Fibroblast of villous mesenchyme (primary cell): ENCODE measurements around the gene FFAR4. TPM values are rescaled to one million over a fixed set of nuclear protein-coding genes. Genes with fewer than 3 reads are reported as not detected.
"Not testable (repeated sequence)": the region's sequence is repeated elsewhere in the genome, so short reads cannot be mapped to it uniquely, and the experiment has no call there.

Experiments
- DNase-seq: peaks from one replicate; pipeline ENCODE4 v3.0.0-alpha.2; 2010; ENCODE audit warnings: low read depth
- H3K4me3 ChIP-seq: 2 replicates; pipeline ENCODE4 v1.5.1; 2011; ENCODE audit warnings: low read depth, mild to moderate bottlenecking, low read length
- CTCF ChIP-seq: IDR thresholded peaks from 2 replicates; pipeline ENCODE4 v1.5.1; 2012; ENCODE audit warnings: low read depth, mild to moderate bottlenecking, low read length; ENCODE audit not compliant: insufficient read depth
- total RNA-seq: library from RNA; depleted of rRNA; stranded (reverse); fragments of >200 nt; gene quantifications from 2 replicates; pipeline ENCODE4 v1.2.3, GENCODE V29; 2012

FFAR4 gene
- not detected in 2 replicates for total RNA-seq

DNA sequence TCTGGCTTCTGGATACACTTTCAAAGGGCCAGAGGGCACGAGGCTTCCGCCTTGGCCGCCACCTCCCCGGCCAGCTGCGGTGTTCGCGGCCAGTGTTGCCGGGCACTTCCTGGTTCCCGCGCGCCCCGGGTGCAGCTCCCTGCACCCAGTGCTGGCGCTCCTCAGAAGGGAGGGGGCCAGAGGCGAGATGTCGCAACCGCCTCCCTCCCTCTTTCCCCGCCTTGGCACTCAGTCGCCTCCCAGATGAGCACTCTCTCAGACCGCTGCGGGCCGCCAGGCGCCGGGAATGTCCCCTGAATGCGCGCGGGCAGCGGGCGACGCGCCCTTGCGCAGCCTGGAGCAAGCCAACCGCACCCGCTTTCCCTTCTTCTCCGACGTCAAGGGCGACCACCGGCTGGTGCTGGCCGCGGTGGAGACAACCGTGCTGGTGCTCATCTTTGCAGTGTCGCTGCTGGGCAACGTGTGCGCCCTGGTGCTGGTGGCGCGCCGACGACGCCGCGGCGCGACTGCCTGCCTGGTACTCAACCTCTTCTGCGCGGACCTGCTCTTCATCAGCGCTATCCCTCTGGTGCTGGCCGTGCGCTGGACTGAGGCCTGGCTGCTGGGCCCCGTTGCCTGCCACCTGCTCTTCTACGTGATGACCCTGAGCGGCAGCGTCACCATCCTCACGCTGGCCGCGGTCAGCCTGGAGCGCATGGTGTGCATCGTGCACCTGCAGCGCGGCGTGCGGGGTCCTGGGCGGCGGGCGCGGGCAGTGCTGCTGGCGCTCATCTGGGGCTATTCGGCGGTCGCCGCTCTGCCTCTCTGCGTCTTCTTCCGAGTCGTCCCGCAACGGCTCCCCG is at the start of gene FFAR4:
Gene FFAR4 (plus strand): TSS at position 231 of the 842 bp plus-strand sequence. CDS start 56 bp downstream, at position 287.
- no peak within 1 kb of the TSS for H3K4me3 ChIP-seq
- DNase-seq, result peak; percentile 14
- no peak for TF ChIP-seq CTCF

- no peak for DNase-seq
- no peak overlapping the region for H3K4me3 ChIP-seq
- no peak for TF ChIP-seq CTCF
Measured at GRCh38 chr10:93518531-93518930, 47.9 kb upstream of the FFAR4 start.

GRCh38 chr10:93535293-93535692 is 31.2 kb upstream of the FFAR4 start:
- no peak for TF ChIP-seq CTCF
- no peak overlapping the region for H3K4me3 ChIP-seq
- no peak for DNase-seq

DNA sequence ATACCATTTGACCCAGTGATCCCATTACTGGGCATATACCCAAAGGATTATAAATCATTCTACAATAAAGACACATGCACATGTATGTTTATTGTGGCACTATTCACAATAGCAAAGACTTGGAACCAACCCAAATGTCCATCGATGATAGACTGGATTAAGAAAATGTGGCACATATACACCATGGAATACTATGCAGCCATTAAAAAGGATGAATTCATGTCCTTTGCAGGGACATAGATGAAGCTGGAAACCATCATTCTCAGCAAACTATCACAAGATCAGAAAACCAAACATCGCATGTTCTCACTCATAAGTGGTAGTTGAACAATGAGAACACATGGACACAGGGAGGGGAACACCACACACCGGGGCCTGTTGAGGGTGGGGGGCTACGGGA is 25.6 kb upstream of the FFAR4 start:
- not testable (repeated sequence) for DNase-seq, H3K4me3 ChIP-seq

- TF ChIP-seq CTCF, result peak; percentile 95
- peak overlapping the region; percentile 36 for H3K4me3 ChIP-seq
Measured at GRCh38 chr10:93541402-93542357, 24.8 kb upstream of the FFAR4 start.

DNA sequence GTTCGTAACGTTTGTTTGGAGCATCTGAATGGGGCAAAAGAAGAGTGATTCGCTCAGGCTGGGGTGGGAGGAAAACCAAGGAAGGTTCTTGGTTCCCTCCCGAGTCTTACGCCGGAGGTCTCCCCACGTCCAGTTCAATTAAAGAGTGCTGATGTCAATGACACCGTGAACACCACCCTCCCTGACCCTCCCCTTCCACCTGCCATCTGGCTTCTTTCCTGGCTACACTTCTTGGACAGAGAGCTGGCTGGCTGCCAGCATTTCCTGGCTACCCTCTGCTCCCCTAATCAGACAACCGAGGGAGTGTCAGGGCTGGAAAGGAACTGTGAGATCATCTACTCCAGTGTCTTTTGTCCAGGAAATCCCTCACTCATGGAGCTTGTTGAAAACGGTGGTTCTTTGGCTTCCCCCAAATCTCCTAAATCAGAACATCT is 24.1 kb upstream of the FFAR4 start:
- H3K4me3 ChIP-seq, result peak overlapping the region; percentile 36
- TF ChIP-seq CTCF, result no peak
- DNase-seq, result peak; percentile 52

More at GRCh38 chr10:93541402-93542357, 24.8 kb upstream of the FFAR4 start:
- peak; percentile 40 for DNase-seq

DNA sequence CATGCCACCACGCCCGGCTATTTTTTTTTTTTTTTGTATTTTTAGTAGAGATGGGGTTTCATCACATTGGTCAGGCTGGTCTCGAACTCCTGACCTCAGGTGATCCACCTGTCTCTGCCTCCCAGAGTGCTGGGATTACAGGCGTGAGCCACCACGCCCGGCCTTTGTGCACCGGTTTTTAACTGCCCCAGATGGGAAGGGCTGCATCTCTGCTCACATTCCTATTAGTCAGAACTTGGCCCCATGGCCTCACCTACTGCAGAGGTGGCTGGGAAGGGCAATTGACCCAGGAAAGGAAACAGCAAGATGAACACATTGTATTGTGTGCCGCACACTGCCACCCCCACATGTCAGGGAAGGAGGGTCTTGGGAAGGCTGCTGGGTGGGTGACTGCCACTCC is 19.5 kb upstream of the FFAR4 start:
- not testable (repeated sequence) for DNase-seq, H3K4me3 ChIP-seq
